NK-92 treated with Interleukin-12 subunit alpha and Interleukin-12 subunit beta, amount 100 ng/mL, for 24 hours (cell line): Measurements from ENCODE around the gene GRK3.

Source experiments
- DNase-seq: peaks from one replicate; lab custom pipeline; 2025; lab: John Stamatoyannopoulos, UW

GRK3 gene

DNA sequence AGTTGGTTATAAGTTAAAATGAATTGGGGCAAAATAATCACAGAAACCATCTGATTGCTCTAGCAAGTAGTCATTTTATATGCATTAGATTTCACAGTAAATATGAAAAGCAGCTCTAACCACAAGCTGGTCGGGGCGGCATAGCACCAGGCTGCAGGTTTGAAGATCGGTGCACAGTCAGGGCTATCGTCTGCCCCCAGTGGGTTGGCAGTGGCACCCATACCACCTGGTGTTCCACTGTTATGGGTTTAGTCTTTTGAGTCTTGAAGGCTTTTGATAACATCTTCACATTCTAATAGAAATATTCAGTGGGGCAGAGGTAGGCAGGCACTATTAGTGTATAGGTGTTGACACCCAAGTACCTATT is 62.1 kb downstream of the GRK3 start:
- DNase-seq = no peak

DNA sequence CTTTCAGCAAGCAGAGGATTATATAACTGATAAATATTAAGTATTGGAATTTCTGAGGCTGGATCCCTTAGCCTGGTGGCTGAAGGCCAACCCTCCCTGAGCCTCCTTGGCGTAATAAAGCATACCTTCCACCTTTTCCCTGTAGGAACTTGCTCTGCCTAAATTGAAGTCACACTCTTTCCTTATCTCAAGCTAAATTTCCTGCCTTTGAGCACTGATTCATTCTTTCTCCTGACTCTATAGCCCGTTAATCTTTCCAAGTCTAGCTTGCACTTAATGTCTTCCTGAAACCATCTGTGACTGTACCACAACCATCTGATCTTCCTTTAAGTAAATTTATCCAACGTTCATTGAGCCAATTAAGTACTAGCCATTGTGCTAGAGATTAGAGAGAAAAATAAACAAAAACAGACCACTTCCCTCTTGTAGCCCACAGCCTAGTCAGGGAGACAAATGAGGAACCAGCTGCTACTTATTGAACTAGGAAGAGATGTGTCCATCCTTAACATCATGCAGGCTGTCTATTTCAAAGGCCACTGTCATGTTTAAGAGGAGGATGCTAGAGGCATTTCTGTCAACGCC is 62.9 kb downstream of the GRK3 start:
- no peak for DNase-seq

DNA sequence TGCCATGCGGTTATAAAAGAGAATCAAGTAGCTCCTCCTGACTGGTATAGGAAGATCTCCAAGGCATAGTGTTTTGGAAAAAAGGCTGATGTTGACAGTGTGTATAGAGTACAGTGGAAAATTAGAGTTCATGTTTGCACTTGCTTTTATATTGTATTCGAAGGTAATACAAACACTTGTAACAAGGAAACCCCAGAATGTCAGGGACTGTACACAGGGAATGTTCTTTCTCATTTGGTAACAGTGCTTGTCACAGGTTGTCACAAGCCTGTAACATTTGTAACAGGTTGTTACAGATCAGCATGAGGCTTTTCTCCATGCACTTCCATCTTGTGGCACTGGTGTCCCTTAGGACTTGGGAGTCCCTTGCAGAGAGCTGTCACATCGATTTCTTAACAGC is 64.0 kb downstream of the GRK3 start:
- DNase-seq = no peak

- DNase-seq = no peak
Observed at GRCh38 chr22:25629613-25630012, 65.1 kb downstream of the GRK3 start.

DNA sequence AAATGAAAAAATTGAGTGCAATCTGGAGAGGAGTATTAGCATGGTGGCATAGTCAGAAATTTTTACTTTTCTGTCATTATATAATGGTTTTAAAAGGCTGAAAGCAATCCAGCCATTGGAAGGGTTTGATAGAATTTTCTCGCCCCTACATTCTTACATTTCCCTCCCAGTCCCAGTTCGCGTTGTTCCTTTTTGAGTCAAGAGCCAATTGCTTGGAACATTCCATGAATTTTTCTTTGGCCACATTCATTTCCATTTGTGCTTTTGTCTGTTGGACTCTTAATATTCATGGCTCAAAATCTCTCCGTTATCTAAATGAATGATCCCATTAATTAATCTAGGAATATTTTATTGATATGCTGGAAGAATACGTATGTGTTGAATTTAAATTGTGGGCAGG is 66.0 kb downstream of the GRK3 start:
- DNase-seq = no peak

- DNase-seq = no peak
Observed at GRCh38 chr22:25636323-25636722, 71.8 kb downstream of the GRK3 start.

DNA sequence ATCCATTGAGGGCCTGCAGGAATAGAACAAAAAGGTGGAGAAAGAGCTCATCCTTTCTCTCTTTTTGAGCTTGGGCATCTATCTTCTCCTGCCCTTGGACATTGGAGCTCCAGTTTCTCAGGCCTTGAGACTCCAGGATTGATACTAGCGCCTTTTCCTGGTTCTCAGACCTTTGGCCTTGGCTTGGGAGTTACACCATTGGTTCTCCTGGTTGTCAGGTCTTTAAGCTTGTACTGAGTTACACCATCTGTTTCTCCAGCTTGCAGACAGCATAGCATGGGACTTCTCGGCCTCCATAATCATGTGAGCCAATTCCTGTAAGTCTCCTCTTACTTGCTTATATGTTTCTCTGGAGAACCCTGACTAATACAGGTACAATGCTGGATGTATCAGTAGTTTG is 72.6 kb downstream of the GRK3 start:
- no peak for DNase-seq

DNA sequence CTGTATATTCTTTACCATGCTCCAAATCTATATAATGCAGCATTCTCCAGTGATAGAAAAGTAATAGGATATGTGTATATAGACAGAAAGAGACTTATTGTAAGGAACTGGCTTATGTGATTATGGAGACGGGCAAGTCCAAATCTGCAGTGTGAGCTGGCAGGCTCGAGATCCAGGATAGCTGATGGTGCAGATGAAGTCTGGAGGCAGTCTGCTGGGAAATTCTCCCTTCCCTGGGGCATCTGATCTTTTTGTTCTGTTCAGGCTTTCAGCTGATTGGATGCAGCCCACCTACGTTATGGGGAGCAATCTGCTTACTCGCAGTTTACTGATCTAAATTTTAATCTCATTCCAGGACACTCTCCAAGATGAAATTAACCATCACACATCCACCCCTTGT is 73.2 kb downstream of the GRK3 start:
- no peak for DNase-seq

- DNase-seq = no peak
Observed at GRCh38 chr22:25638638-25639037, 74.2 kb downstream of the GRK3 start.

- no peak for DNase-seq
Observed at GRCh38 chr22:25641650-25642049, 77.2 kb downstream of the GRK3 start.

- no peak for DNase-seq
Observed at GRCh38 chr22:25643232-25644000, 78.9 kb downstream of the GRK3 start.

DNA sequence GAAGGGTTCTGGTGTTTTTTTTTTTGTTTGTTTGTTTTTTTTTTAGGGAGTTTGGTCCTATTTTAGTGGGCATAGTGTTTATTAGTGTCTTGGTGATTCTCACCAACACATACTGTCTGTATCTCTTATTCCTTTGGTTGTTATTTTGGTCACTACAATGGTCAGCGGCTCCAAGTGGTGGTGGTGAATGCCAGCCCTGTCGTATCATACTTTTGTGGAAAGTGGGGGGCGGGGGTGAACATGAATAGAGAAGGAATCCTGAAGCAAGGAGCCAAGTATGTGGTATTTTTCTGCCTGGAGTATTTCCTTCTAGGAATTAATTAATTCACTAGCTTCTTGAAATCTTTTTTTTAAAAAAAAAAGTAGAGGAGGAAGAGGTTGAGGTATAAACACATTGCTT is 79.6 kb downstream of the GRK3 start:
- no peak for DNase-seq

DNA sequence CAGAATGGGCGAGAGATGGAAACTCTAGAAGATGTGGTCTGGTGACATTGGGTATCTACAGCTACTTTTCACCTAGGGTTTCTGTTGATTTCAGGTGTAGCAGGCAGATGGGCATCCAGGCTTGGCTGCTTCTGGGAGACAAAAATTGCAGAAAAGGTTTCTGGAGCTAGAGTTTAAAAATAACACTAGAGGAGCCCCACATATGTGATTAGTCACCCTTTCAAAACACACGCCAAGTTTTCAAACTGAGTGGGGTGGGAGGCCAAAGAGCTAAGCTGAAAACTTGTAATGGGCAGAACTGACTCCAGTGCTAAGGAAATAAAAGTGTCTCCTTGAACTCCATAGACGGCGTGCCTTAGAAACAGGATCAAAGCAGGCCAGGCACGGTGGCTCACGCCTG is 80.8 kb downstream of the GRK3 start:
- no peak for DNase-seq

DNA sequence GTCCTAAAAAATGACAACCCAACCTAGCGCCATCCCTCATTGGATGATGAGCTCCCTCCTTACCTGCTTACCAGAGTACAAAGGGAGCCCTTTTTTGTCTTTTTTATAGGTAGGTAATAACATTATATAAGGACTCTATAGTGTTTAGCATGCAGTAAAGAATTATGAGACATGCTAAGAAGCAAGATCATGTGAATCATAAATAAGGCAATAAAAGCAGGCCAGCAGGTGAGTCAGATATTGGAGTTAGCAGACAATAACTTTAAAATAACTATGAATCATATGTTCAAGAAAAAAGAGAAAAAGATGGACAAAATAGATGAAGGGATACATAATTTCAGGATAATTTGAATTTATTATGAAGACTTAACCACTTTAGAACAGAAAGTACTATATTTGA is 81.5 kb downstream of the GRK3 start:
- no peak for DNase-seq

- DNase-seq = no peak
Observed at GRCh38 chr22:25650833-25651232, 86.4 kb downstream of the GRK3 start.

DNA sequence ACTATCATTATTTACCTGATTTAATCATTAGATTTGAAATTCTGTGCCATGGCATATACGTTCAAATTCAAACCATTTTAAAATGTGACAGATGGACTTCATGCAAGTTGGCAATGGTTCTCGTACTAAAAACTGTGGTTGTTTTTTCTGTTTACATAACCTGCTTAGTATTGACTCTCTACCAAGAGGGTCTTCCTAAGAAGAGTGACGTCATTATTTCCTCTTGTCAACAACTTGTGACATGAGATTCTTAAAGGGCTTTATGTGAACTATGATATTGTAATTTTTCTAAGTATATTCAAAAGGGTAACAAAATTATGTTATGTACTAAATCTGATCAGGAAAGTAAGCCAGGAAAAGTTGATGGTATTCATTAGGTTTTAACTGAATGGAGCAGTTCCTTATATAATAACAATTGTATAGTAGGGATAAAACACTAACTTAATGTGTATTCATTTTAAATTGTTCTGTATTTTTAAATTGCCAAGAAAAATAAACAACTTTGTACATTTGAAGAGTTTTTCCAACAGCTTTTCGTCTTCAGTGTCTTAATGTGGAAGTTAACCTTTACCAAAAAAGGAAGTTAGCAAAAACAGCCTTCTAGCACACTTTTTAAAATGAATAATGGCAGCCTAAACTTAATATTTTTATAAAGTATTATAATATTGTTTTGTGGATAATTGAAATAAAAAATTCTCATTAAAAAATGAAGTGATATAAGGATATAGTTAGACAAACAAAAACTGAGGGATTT is 87.0 kb downstream of the GRK3 start:
- DNase-seq = no peak

DNA sequence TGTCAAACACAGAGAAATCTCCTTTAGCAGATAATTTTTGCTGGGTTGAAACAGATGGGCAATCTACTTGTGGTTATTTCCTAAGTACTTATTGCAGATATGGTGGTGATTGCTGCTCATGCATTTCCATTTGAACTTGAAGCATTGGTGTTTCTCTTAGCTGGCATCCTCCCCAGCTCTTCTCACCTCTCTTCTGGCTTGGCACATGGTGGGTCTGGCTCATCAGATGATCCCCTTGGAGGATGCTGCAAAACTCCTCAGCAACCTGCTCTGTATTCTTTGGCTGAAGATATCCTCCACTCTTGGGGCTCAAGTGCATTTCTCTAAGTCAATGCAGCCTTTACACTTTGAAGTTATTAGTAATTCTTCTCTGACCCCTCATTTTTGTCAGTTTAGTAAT is 90.2 kb downstream of the GRK3 start:
- DNase-seq = no peak

- DNase-seq = no peak
Observed at GRCh38 chr22:25655371-25655935, 91.0 kb downstream of the GRK3 start.

DNA sequence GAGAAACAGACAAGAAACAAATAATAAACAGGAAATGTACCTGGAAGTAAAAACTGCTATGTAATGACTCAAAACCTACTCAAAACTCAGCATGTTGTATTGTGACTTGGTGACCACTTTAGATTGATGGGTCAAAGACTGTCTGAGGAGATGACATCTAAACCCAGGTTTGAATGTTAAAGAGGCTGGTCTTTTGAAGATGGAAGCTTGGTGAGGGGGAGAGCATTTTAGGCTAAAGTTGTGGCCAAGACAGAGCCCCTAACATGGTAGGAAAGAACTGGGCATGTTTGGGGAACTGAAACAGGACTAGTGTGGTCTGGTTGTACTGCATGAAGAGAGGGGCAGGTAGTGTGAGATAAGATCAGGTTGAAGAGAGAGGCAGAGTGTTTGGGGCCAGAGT is 92.2 kb downstream of the GRK3 start:
- DNase-seq = no peak

GRCh38 chr22:25658633-25659032 is 94.2 kb downstream of the GRK3 start:
- DNase-seq = no peak

GRCh38 chr22:25659413-25659812 is 94.9 kb downstream of the GRK3 start:
- no peak for DNase-seq

GRCh38 chr22:25660336-25660735 is 95.9 kb downstream of the GRK3 start:
- DNase-seq = no peak

GRCh38 chr22:25661073-25661472 is 96.6 kb downstream of the GRK3 start:
- no peak for DNase-seq
